HS-5 (cell line): ENCODE data around the gene RNF213.

Source experiments
- DNase-seq: peaks from one replicate; pipeline ENCODE4 v3.0.0-alpha.2; 2012; ENCODE audit warnings: low read depth

Gene RNF213

DNA sequence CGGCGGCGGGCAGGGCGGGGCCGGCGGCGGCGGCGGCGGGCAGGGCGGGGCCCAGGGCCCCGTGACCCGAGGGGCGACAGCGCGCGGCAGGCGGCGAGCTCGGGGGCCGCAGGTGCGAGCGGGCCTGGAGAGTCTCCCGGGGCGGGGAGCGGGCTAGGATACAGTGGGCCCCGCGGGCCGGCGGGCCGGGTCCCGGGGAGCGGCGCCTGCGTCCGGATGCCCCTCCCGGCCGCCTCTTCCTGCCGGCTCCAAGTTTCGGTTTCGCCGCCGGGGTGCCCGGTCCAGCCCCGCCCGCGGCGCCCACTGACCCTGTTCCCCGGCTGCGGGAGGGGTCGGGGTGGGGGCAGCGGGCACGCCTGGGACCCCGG, at the start of gene RNF213:
Gene RNF213 (plus strand): TSS at position 62 of the 368 bp plus-strand sequence. CDS start 2,830 bp downstream, outside the sequence.
- DNase-seq: no peak

DNA sequence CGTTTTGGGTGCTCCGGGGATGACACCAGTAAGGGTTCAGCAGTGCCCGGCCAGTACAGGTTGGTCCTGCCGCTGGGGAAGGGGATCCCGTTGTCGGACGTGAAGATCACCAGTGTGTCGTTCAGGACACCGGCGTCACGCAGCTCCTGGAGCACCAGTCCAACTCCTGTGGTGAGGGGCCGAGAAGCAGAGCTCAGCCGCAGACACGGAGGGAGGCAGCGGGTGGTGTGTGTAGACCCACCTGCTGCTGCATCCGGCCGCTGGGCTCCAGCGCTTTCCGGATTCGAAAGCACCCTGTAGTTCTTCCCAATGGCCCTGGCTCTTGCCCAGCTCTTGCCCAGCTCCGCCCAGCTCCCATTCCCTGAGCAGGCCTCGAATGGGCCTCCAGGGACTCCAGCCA, 48.5 kb upstream of the RNF213 start:
- DNase-seq: no peak

DNA sequence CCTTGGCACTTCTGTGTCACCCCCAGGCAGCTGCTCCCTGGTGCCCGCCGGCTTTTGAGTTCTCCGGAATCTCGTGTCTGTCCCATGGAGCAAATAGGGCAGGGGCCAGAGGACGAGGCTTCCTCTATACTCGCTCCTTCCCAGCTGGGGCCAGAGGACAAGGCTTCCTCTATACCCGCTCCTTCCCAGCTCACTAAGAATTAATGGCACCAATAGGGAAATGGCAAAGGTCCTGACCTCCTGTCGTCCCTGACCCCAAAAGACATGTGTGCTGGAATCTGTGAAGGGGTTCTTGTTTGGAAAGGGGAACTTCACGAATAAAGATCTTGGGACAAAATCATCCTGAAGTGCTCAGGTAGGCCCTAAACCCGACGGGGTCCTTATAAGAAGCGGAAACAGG, 48.1 kb upstream of the RNF213 start:
- no peak for DNase-seq

DNA sequence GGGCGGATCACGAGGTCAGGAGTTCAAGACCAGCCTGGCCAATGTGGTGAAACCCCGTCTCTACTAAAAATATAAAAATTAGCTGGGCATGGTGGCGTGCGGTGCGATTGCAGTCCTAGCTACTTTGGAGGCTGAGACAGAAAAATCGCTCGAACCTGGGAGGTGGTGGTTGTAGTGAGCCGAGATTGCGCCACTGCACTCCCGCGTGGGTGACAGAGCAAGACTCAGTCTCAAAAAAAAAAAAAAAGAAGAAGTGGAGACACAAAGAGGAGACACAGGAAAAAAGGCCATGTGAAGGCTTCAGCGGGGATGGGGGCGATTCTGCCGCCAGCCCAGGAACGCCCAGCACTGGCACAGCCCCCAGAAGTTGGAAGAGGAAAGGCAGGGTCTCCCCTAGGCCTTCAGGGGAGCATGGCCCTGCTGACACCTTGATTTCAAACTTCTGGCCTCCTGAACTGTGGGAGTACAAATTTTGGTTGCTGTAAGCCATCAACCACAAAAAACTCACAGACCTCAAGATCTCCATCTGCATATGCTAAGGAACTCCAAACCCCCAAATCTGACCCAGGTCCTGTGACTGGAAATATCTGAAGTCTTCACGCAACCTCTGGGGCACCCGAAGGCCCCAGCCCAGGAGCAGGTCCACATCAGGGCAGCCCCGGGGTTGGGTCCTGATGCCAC, 47.5 kb upstream of the RNF213 start:
- no peak for DNase-seq

DNA sequence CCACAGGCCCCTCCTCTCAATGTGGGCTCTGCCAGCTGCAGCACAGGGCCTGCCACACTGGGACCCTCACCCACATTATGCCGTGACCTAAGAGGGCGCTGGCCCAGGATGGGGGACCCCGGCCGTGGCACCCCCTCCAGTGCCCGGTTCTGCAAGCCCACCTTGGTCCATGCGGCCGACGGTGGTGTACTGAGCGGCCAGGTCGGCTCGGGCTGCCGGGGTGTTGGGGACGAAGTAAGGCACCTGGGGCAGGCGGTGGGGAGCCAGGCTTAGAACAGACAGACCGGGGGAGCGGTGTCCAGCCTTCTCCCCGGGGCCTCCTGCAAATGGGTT, 47.0 kb upstream of the RNF213 start:
- no peak for DNase-seq

DNA sequence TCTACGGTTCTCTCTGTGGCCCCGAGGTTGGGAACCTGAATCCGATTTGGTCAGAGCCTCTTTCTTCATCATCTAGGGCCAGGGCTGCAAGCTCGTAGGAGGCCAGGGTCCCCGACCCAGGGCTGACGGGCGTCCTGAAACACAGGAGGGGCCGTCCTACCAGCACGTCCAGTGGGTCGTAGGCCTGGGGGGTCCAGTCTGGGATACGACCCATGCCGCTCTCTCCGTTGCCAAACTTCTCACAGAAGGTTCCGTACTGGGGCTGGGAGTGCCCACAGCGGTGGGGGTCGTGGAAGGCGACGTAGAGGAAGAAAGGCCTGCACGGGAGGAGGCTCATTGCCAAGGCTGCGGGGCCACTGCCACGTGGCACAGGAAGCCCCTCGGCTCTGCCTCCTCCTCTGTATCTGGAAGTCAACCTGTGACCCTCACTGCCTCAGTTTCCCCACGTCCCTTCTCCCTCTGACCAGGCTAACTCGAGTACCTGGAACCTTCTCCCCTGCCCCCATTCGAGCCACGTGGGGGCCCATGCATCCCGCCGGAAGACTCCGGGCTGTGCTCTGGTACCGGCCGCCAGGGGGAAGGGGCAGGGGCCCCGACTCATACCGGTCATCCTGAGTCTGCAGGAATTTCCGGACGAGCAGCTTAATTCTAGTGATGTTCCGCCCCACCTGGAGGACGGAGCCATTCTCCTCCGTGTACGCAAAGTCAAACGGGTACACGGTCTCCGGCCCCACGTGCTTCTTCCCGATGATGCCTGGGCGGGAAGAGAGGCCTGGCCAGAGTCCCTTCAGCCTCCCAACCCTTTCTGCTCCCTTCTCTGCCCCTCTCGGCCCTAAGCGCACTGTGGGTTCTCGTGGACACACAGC, 46.4 kb upstream of the RNF213 start:
- no peak for DNase-seq

DNA sequence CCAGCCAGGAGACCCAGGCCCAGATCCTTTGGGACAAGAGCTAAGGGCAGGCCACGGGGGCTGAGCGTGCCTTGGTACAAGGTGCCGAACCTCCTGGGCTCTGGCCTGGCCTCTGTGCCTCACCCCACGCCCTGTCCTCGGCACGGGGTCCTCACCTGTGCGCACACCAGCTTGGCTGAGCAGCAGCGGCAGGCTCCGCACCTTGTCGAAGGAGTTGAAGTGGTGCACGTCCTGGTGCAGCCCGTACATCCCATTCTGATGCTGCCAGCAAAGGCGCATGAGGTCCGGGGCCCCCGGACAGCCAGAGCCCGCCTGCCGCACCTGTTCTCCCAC, 45.8 kb upstream of the RNF213 start:
- DNase-seq: no peak

DNA sequence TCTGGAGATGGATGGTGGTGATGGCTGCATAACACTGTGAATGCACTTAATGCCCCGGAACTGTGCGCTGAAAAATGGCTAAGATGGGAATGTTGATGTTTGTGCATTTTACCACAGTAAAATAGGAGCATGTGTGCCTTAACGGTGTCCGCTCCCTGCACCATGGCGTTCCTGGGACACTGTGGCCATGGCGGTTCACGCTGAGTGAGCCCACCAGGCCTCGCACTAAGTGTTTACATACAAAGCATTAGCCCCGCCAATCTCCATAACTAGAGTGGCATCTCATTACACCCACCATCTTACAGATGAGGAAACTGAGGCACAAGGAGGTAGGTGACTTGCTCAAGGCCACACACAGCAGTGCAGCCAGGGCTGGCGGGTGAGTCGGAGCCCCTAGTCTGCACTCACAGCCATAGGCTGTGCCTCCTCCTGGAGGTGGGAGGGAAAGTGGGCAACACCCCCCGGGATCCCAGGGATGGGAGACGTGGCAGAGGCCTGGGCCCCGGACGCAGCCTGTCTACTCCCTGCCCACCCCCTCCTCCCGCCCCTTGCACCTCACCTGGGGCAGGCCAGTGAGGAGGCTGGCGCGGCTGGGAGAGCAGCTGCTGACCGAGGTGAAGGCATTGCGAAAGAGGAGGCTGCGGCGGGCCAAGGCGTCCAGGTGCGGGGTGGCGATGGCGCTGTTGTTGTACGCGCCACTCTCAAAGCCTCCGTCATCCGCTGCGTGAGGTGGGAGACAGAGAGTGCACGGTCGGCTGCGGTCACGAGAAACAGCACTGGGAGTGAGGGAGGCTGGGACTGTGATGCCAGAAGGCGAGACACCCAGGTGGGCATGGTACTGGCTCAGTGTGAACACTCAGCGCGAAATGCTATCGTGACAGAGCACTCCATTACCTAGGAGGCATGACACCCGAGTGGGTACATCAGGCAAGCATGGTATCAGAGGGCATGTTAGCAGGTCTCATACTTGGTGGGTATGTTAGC, 43.9 kb upstream of the RNF213 start:
- DNase-seq: no peak

DNA sequence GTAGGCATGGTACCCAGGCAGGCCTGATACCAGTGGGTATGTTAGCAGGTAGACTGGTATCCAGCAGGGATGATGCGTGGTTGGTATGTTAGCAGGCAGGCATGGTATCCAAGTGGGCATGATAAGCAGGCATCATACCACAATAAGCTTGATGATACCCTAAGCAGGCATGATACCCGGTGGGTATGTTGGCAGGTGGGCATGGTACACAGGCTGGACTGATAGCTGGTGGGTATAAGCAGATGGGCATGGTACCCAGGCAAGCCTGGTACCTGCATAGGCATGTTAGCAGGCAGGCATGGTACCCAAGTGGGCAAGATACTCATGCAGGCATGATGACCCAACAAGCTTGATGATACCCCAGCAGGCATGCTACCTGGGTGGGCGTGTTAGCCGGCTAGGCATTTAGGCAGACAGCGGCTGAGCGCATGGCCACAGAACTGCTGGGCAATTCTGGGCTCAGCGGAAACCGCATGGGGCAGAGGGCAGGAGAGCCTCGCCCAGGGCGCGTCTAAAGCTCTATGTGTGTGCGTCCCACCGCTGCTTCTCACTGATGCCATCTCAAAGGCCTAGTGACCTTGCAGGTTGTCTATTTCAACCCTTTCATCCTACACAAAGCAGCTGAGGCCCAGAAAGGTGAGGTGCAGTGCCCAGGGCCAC, 42.8 kb upstream of the RNF213 start:
- DNase-seq: no peak

DNA sequence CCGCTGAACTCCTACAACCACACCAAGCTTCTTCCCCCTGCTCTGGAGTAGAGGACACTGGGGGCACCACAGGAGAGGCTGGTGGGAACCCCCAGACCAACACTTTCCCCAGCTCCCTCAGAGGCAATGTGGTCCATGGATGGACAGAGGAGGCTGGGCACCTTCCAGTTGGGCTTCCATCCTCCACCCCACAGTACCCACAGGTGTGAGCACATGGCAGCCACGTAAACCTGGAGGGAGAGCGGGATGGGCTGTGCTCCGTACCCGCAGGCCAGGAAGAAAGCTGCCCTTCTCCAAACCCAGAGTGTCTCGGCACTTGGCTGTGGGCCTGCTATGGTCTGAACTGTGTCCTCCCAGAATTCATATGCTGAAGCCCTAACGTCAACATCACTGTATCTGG, 42.3 kb upstream of the RNF213 start:
- DNase-seq: no peak

DNA sequence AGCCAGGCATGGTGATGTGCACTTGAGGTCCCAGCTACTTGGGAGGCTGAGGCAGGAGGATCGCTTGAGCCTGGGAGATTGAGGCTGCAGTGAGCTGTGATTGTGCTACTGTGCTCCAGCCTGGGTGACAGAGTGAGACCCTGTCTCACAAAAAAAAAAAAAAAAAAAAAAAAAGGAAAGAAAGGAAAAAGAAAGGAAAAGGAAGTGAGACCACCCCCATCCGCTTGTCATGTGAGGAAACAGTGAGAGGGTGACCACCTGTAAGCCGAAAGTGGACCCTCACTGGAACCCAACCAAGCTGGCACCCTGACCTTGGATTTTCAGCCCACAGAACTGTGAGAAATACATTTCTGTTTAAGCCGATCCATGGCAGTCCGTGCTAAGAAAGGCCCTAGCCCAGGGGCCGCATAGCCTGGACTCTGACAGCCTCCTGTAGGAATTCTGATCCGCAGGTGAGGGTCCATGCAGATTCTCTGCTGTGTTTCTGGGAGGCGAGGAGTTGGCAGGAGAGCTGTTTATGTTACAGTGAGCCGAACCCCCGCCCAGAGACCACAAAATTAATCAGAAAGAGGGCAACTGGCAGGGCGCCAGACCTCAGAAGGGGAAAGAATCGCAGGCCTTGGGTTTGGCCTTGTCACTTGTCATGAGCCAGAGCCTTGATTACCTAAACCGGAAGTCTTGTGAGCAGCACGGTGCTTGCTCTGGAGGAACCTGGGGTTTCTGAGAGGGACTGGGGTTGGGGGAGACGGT, 41.5 kb upstream of the RNF213 start:
- DNase-seq: peak; percentile 47

DNA sequence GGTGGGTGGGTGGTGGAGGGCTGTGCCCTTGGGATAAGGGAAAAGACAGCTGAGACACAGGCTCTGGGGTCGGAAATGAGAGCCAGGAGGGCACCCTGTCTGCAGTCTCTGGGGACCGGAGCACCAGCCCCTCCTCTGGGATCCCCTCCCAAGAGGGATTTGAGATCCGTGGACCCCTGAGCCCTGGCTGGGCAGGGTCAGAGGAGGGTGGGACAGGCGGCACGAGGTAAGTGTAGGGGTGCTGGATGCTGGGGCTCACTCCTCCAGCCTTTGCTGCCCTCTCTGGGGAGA, 40.9 kb upstream of the RNF213 start:
- no peak for DNase-seq

DNA sequence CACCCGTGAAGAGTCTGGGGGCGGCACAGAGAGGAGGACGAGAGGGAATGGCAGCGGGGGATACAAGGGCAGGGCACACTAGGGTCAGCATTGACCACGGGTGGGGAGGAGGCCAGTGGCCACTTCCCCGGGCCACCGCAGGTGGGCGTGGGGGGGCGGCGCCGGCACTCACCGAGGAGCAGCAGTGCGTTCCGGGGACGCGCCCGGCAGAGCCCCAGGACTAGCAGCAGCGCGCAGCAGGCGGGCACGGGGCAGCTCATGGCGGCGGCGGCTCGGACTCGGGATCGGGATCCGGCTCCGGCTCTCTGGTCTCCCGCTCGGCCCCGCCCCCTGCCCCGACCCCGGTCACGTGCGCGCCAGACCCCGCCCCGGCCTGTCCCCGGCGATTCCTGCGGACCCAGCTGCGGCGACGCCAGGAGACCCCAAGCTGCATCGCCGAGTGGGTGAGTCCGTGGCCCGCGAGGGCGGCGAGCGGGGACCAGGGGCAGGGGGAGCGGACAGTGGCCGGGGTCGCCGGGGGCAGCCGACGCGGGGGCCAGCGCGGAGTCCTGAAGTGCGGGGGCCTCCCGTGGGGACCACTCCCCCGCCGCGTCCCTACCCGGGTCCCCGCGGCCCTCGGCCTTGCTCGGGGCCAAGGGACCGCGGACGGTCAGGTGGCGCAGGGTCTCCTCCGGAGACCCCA, 40.5 kb upstream of the RNF213 start, which contains the start of the genes SGSH and SLC26A11:
Gene SGSH (minus strand): TSS at position 280 of the 682 bp plus-strand sequence. CDS start 20 bp downstream, at position 260.
Gene SLC26A11 (plus strand): TSS at position 374 of the 682 bp plus-strand sequence. CDS start 1,134 bp downstream, outside the sequence.
- DNase-seq: no peak

DNA sequence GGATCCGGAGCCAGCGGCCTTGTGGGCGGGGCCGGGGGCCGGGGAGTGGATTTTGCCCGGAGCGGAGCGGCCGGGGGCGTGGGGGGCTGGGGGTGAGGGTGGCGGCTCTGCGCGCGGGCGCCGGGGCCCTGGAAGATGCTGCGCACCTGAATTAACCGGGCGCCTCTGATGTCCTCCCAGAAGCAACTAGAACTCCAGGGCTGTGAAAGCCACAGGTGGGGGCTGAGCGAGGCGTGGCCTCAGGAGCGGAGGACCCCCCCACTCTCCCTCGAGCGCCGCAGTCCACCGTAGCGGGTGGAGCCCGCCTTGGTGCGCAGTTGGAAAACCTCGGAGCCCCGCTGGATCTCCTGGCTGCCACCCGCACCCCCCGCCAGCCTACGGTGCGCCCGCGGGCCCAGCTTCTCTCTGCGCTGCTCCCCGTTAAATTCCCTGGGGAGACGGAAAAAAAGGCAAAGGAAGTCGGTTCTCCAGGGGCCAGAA, 39.9 kb upstream of the RNF213 start:
- DNase-seq: no peak

DNA sequence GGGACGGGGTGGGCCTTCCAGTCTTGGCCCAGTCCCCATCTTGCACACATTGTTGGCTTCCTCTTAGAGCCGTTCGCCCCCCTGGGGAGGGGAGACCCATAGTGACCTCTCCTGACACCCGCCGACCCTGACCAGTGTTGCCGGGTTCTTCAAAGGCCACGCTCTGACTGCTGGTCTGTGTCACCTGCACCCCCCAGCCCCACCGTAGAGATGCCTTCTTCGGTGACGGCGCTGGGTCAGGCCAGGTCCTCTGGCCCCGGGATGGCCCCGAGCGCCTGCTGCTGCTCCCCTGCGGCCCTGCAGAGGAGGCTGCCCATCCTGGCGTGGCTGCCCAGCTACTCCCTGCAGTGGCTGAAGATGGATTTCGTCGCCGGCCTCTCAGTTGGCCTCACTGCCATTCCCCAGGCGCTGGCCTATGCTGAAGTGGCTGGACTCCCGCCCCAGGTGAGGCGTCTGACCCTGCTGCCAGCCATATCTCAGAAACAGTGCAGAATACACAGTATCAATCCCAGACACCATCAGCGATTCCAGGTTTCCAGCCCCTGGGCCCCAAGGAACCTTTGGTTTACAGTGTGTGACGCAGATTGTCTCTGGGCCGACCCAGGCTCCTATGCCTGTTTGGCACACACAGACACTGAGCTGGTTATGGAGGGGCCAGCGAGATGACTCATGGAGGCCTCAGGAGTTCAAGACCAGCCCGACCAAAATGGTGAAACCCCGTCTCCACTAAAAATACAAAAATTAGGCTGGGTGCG, 39.1 kb upstream of the RNF213 start:
- no peak for DNase-seq

DNA sequence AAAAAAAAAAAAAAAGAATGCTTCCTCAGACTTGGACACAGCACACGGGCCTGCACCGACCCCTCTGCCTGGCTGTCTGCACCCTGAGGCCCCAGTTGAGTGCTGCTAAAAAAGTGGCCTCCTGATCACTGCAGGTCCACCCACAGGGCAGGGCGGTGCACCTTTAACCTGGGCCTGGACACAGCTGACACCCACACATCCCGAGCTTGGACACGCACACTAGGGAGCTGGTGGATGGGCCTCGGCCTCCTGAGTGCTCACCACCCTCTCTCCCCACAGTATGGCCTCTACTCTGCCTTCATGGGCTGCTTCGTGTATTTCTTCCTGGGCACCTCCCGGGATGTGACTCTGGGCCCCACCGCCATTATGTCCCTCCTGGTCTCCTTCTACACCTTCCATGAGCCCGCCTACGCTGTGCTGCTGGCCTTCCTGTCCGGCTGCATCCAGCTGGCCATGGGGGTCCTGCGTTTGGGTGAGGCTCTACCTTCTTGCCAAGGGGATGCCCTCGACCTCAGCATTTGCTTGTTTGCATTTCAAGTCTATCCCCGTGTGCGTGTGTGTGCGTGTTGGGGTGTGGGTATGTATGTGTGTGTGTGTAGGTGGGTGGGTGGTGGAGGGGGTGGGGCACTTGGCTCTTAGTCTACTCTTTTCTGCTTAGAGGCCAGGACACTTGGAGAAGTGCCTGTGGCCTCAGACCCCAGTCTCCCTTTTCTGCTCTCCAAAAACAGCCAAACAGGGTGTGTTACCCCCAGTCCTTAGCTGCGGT, 38.1 kb upstream of the RNF213 start:
- no peak for DNase-seq

DNA sequence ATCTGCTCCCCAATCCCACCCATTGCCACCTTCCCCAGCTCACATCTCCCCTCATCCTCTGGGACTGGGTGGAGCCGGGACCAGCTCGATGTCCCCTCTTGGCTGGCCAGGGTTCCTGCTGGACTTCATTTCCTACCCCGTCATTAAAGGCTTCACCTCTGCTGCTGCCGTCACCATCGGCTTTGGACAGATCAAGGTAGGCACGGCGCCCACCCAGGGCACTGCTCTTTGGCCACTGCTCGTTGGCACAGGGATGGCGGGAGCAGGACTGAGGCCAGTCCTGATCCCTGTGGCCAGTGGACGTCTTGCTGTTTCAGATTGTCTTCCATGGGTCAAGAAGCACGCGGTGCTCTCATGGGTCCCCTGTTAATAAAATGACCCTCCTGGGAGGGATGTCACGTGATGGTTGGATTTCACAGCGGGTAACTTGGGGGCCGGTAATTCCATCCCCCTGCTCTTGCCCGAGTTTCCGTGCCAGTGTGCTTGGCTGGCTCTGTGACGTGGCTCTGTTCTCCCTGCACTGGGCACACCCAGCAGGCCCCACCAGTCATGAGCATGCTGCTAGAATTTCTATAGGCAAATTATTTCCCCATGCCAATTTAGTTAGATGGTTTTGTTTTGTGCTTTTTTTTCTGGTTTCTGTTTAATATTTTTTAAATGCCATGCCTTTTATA, 37.4 kb upstream of the RNF213 start:
- DNase-seq: no peak

DNA sequence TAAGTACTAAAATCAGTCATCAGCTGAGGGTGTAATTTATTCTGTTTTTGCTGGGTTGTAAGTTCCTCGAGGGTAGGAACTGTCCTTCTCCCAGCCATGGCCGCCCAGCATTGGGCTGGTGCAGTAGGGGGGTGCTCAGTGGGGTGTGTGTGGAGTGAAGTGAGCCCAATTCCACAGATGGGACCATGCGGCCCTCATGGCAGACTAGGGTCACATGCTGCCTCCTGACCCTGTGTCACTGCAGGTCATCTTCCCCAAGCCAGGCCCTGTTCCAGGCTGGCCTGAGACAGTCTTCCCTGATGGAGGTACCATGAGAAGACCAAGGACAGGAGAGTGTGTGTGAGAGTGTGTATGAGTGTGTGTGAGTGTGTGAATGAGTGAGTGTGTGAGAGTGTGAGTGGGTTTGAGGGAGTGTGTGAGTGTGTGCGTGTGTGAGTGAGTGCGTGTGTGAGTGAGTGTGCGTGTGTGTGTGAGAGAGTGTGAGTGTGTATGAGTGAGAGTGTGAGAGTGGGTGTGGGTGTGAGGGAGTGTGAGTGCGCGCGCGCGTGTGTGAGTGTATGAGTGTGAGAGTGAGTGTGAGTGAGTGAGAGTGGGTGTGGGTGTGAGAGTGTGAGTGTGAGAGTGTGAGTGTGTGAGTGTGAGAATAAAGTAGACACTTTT, 36.7 kb upstream of the RNF213 start:
- DNase-seq: no peak
